ENCODE results near the gene SFPQ. TPM values are rescaled to one million over a fixed set of nuclear protein-coding genes. Genes with fewer than 3 reads are reported as not detected.
A peak's percentile ranks its signal among the peaks of the same experiment; 100 is the strongest.
"Not testable (repeated sequence)": the region's sequence is repeated elsewhere in the genome, so short reads cannot be mapped to it uniquely, and the experiment has no call there.

SFPQ gene
- total RNA-seq = 79.2 TPM
- long read RNA-seq, transcript SFPQ-201 (10 exons, 3,747 nt) = major isoform, 118 of 132 reads
- long read RNA-seq, partial matches to known transcripts = 2 of 132 reads
- long read RNA-seq, other reads (novel, unspliced or antisense) = 12 of 132 reads

- DNase-seq (ENCODE audit: missing footprints) (peak; percentile 96), ATAC-seq (peak; percentile 97)
- intact Hi-C loops (cut with DNase I) = loop anchor here (5.0 to 10.0 kb wide), 3 partner anchors 74 to 362 kb away; partner anchors contain the start of genes KIAA0319L, NCDN, ZMYM4 and ZMYM6
These were observed at the start of gene SFPQ for GRCh38 chr1:35192853-35193664. Gene SFPQ, minus strand, starts transcription at chr1:35193145. Its CDS starts 96 bp downstream, at chr1:35193049.

GRCh38 chr1:35236772-35237171, 43.8 kb upstream of the SFPQ start:
- intact Hi-C loops (cut with DNase I); ATAC-seq; DNase-seq (ENCODE audit: missing footprints): not testable (repeated sequence)

- ATAC-seq = no peak
These were observed 38.3 kb upstream of the SFPQ start for GRCh38 chr1:35231287-35231686.

DNA sequence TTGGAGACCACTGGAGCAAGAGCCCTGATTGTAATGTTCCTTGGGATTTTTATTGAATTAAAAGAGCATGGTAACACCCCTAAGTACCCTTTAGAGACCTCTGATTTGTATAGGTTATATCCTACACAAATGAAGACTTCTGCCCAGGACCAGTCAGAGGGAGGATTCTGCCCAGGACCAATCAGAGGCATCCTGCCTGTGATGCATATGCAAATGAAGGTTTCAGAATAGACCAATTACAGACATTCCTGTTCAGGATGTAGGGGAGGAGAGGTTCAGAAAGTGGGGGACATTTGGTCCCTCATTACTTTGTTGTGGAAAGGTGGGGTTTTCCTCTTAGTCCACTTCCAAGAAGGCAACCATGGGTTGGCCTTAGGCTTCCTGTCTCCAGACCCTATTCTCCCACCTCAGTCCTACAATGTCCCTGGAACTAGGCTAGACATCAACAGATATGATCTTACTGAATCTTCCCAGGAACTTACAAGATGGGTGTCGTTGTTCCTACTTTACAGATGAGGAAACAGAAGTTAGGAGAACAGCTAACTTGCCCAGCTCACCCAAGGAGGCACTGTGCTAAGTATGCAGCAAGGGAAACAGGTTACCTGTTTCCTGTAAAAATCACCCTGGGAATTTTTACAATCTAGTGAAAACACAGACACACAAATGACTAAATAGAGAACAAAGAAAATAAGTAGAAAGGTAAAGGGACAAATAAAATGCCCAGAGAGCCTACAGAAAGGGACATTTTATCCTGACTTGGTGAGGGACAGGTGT, 36.8 kb upstream of the SFPQ start:
- intact Hi-C loops (cut with DNase I) = no loop called here
- DNase-seq (ENCODE audit: missing footprints) = no peak
- no peak for ATAC-seq

More at GRCh38 chr1:35231287-35231686, 38.3 kb upstream of the SFPQ start:
- intact Hi-C loops (cut with DNase I) = no loop called here
- DNase-seq (ENCODE audit: missing footprints) = no peak

DNA sequence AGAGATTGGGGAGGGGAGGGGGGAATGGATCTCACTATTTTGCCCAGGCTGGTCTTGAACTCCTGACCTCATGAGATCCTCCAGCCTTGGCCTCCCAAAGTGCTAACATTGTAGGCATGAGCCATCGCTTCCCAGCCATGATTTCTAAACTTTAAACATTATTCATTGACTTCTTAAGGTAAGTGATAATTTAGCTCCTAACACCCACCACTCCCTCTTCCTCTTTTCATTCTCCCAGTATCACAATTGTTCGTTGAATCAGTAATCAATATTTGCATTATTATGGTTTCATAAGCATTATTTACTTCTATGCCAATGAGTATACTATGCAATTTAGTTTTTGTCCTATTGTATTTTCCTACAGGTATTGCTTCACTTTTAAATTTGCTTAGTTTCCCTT, 33.6 kb upstream of the SFPQ start:
- no peak for DNase-seq (ENCODE audit: missing footprints)
- no peak for ATAC-seq
- intact Hi-C loops (cut with DNase I) = no loop called here

GRCh38 chr1:35223084-35223630, 30.2 kb upstream of the SFPQ start:
- DNase-seq (ENCODE audit: missing footprints) = no peak
- intact Hi-C loops (cut with DNase I) = no loop called here
- ATAC-seq = no peak

GRCh38 chr1:35222322-35223083, 29.6 kb upstream of the SFPQ start:
- ATAC-seq (peak; percentile 64), DNase-seq (ENCODE audit: missing footprints) (no peak)
- intact Hi-C loops (cut with DNase I) = no loop called here

- ATAC-seq (no peak), DNase-seq (ENCODE audit: missing footprints) (no peak)
- intact Hi-C loops (cut with DNase I) = no loop called here
These were observed 28.0 kb upstream of the SFPQ start for GRCh38 chr1:35220976-35221375.

DNA sequence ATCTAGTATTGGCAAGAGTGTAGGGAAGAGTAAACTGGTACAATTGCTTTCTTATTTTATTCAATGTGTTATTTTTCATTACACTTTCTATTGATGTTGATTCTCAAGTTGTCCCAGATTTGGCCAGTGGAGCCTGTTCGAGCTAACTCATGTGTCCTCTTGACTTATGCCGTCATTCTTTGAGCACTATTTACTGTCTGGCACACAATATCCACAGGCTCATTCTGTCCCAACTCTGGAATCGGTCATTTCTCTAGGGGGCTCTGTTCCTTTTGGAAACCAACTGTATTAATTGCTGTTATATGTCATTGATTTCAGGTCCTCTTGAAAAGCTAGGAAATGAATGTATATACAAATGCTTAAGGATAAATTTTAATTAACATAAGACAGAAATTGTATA, 22.4 kb upstream of the SFPQ start:
- intact Hi-C loops (cut with DNase I) = no loop called here
- DNase-seq (ENCODE audit: missing footprints) = no peak
- peak; percentile 86 for ATAC-seq

DNA sequence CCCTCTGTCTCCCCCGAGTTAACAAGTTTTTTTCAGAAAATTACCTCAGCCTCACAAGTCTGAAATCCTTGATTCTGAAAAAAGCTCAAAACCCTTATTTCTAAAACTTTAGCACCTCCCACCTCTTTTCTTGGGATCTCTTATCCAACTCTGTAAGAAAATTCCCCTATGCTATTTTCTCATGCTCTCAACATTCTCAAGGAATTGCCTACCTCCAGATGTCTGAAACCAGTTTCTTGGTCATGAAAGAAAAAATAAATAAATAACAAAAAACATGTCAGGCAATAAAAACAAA, 18.1 kb upstream of the SFPQ start:
- DNase-seq (ENCODE audit: missing footprints) = no peak
- no peak for ATAC-seq
- intact Hi-C loops (cut with DNase I) = no loop called here

DNA sequence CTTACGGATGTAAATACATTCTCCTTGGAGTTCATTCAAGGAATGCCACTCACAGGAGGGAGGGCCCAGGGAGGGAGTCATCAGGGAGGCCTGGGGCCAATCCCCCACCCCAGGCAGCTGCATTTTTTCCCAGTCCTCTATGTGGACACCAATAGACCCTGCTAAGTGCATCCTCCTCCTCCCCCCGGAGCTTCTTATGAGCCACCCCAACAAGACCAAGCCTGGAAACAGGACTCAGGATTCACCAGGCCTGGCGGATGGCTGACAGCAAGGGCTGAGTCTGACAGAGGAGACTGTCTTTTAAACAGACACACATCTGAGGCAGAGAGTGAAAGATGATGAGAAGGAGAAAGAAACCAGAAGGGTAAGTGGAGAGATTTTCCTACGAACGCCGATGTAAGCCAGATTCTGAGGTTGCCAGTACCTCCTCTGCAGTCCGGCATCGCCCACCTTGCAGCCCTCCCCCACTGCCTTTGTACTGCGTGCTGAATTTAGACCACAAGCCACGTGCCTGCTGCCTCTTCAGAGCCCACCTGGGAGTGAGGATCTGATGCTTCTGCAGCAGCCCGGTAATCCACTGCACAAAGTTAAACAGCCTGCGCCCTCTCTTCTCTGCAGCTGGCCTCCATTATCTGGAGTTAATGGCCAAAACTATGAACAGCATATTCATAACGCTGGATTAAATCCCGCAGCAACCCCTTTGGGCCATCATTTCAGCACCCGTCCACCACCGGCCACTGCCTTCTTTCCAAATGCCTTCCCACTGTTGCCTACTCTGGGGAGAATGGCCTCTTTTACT, 17.6 kb upstream of the SFPQ start:
- DNase-seq (ENCODE audit: missing footprints) (no peak), ATAC-seq (peak; percentile 64)
- intact Hi-C loops (cut with DNase I) = no loop called here

DNA sequence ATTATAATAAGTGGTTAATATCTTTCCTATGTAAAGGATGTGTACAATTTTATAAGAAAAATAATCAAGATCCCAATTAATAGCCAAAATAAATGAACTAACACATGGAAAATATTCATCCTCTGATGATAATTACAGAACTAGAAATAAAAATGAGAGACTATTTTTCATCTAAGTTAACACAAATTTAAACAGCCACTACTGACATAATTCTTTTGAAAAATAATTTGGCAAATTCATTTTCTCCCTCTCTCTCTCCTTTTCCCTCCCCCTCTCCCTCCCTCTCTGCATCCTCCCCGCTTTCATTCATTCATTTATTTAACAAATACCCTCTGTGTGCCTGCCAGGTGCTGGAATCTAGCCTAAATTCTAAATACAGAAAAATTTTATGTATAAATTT, 10.3 kb upstream of the SFPQ start:
- no peak for ATAC-seq
- no peak for DNase-seq (ENCODE audit: missing footprints)
- intact Hi-C loops (cut with DNase I) = loop anchor here (5.0 kb wide), 2 partner anchors 94 to 184 kb away; no protein-coding TSS in a partner anchor

- ATAC-seq (peak; percentile 92), DNase-seq (ENCODE audit: missing footprints) (no peak)
- intact Hi-C loops (cut with DNase I) = loop anchor here (5.0 kb wide), 2 partner anchors 95 to 185 kb away; no protein-coding TSS in a partner anchor
These were observed 9.2 kb upstream of the SFPQ start for GRCh38 chr1:35202048-35202719.

GRCh38 chr1:35201631-35202030, 8.7 kb upstream of the SFPQ start:
- no peak for DNase-seq (ENCODE audit: missing footprints)
- intact Hi-C loops (cut with DNase I) = loop anchor here (5.0 kb wide), 2 partner anchors 96 to 186 kb away; no protein-coding TSS in a partner anchor
- no peak for ATAC-seq

- peak; percentile 77 for ATAC-seq
- DNase-seq (ENCODE audit: missing footprints) = peak; percentile 95
- intact Hi-C loops (cut with DNase I) = loop anchor here (5.0 to 10.0 kb wide), 3 partner anchors 75 to 363 kb away; partner anchors contain the start of genes KIAA0319L, NCDN, ZMYM4 and ZMYM6
These were observed 691 bp downstream of the SFPQ start for GRCh38 chr1:35192056-35192852.

GRCh38 chr1:35191429-35192055, 1.4 kb downstream of the SFPQ start:
- intact Hi-C loops (cut with DNase I) = loop anchor here (5.0 to 10.0 kb wide), 3 partner anchors 76 to 363 kb away; partner anchors contain the start of genes KIAA0319L, NCDN, ZMYM4 and ZMYM6
- DNase-seq (ENCODE audit: missing footprints) (no peak), ATAC-seq (no peak)
